ENCODE data around the gene TAS2R14.

Gene TAS2R14

DNA sequence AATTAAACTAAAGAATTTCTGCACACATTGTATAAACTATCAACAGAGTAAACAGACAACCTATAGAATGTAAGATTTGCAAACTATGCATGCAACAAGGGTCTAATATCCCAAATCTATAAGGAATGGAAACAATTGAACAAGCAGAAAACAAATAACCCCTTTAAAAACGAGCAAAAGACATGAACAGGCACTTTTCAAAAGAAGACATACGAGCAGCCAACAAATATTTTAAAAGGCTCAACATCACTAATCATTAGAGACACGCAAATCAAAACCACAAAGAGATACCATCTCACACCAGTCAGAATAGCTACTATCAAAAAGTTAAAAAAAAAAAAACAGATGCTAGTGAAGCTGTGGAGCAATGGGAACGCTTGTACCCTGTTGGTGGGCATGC lies 34.4 kb downstream of the TAS2R14 start:
- DNase-seq, result no peak

DNA sequence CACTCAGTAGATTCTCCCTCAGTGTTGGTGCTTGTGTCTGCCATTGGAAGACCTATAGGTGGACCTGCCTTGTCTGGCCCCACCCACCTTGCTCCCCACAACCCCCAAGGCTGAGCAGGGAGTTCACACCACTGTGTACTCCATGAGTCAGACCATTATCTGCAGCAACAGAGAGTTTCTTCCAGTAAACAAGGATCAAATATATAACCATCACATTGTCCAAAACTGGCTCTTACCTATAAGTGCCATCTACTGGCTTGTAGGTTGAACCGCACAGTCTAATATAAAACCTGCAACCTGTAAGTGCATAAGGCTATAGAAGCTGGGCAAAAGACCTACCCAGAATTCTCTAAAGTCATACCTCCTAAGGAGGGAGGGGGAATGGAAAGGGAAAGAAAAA lies 37.6 kb downstream of the TAS2R14 start:
- no peak for DNase-seq

- DNase-seq, result no peak
These were observed 38.1 kb downstream of the TAS2R14 start for GRCh38 chr12:10900972-10901371.

- no peak for DNase-seq
These were observed 38.5 kb downstream of the TAS2R14 start for GRCh38 chr12:10900530-10900929.

GRCh38 chr12:10896854-10897253 lies 42.2 kb downstream of the TAS2R14 start:
- DNase-seq, result no peak

DNA sequence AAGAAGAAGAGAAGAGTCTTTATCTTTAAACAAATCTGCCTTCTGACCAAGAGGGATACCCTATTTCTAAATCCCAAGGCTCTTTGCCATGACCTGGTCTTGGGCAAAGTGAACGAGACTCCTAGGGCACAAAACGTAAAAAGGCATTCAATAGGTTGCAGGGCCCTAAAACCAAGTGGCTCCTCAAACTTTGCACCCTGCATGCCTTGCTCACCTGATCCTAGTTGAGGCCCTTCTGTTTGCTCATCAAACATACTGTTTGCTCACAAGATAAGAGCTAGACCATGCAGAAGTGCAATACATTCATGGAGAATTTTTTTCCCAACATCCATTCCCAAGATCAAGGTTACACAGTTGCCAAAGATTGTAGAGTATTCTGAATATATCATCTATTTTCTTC lies 47.1 kb downstream of the TAS2R14 start:
- no peak for DNase-seq

- DNase-seq, result no peak
These were observed 49.8 kb downstream of the TAS2R14 start for GRCh38 chr12:10889226-10889625.

Data from activated CD4-positive, alpha-beta T cell treated with anti-CD3 and anti-CD28 coated beads for 4 hours (primary cell).